ENCODE results near the gene PUDP. TPM values are rescaled to one million over a fixed set of nuclear protein-coding genes. Genes with fewer than 3 reads are reported as not detected.

The PUDP gene
- total RNA-seq, 2 donors from 2014 or later = 15.8 to 41.9 TPM

DNA sequence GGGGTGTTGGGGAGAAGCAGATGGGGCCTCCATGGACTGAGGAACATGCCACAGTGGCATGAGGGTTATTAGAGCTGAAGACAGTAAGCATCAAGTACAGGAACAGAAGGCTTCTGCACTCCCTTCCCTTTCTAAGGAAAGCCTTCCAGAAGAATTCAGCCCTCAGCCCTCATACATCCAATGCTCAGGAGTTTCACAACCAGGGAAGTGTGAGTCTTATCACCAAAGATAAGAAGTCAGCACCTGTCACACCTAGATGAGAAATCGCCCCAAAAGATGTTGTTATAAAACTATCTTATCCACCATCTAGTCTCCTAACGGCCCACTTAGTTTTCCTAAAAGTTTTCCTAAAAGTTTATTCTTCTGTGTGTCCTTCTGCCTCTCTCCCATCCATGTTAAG is 78.4 kb downstream of the PUDP start:
- Histone ChIP-seq H3K4me3 (no peak overlapping the region), H3K27me3 (no peaks in the 10 kb centered on the region), H3K36me3 (replicated peaks in 1 of 2; ENCODE audit: insufficient read depth in 1 of 2, low read depth in 2 of 2) (no peaks in the 10 kb centered on the region), H3K9me3 (no peaks in the 10 kb centered on the region), H3K27ac (no peak overlapping the region), H3K4me1 (peaks cover 12% of the 10 kb centered on the region)
- no peak for ATAC-seq
- WGBS, 2 donors = 25 to 41% methylated on average over 2 of the region's 2 CpGs
- TF ChIP-seq, protein P1, sequence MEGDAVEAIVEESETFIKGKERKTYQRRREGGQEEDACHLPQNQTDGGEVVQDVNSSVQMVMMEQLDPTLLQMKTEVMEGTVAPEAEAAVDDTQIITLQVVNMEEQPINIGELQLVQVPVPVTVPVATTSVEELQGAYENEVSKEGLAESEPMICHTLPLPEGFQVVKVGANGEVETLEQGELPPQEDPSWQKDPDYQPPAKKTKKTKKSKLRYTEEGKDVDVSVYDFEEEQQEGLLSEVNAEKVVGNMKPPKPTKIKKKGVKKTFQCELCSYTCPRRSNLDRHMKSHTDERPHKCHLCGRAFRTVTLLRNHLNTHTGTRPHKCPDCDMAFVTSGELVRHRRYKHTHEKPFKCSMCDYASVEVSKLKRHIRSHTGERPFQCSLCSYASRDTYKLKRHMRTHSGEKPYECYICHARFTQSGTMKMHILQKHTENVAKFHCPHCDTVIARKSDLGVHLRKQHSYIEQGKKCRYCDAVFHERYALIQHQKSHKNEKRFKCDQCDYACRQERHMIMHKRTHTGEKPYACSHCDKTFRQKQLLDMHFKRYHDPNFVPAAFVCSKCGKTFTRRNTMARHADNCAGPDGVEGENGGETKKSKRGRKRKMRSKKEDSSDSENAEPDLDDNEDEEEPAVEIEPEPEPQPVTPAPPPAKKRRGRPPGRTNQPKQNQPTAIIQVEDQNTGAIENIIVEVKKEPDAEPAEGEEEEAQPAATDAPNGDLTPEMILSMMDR (IDR thresholded peaks at IDR 0.05) = no peak
- no peak for TF ChIP-seq POLR2A (IDR thresholded peaks at IDR 0.05)
- intact Hi-C loops (cut with DNase I) = no loop called here
- no peak for DNase-seq

DNA sequence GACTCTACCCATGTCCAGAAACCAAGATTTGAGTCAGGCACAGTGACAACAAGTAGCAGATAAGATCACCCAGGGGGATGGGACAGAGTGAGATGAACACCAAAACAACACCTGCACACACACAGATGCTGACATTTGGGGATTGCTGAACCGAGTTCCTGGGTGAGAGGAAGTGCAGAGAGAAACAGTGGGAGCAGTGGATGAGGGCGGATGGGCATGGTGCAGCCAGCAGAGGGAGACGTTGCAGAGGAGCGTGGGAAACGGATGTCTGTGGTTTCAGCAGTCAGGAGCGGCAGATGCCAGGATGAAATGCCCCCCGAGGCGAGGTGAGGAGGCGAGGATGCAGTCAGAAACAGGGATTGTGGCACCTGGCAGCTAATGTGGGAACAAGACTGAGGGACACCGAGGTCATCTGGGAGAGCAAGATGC is 79.0 kb downstream of the PUDP start:
- no peak for DNase-seq
- Histone ChIP-seq H3K4me1 (peaks cover 6% of the 10 kb centered on the region), H3K27me3 (no peaks in the 10 kb centered on the region), H3K27ac (no peak overlapping the region), H3K4me3 (no peak overlapping the region), H3K36me3 (replicated peaks in 1 of 2; ENCODE audit: insufficient read depth in 1 of 2, low read depth in 2 of 2) (no peaks in the 10 kb centered on the region), H3K9me3 (no peaks in the 10 kb centered on the region)
- WGBS, 2 donors = 74 to 82% methylated on average over 9 to 10 of the region's 10 CpGs
- intact Hi-C loops (cut with DNase I) = no loop called here
- no peak for ATAC-seq
- TF ChIP-seq, protein P1 (IDR thresholded peaks at IDR 0.05) = no peak
- no peak for TF ChIP-seq POLR2A (IDR thresholded peaks at IDR 0.05)

DNA sequence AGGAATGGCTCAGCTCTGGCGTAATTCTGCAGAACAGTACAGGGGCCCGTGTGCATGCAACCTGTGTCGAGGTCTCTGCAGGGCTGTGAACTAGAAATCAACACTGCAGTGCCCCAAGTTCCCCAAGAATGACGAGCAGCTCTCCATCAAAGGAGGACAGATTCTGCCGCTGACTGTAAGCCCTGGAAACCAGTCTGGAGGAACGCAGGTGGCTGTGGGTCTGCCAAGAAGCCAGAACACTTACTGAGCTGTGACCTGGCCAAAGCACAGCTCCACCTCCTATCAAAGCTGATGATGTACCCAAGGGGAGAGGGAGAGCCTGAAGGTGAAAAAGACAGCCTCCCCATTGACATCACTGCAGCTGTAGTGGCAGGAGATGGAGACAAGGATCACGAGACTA is 80.7 kb downstream of the PUDP start:
- Histone ChIP-seq H3K27ac (no peak overlapping the region), H3K4me3 (no peak overlapping the region), H3K4me1 (no peaks in the 10 kb centered on the region), H3K36me3 (replicated peaks in 1 of 2; ENCODE audit: insufficient read depth in 1 of 2, low read depth in 2 of 2) (no peaks in the 10 kb centered on the region), H3K9me3 (no peaks in the 10 kb centered on the region), H3K27me3 (no peaks in the 10 kb centered on the region)
- 94% methylated on average over 6 to 7 of the region's 7 CpGs for WGBS, 2 donors
- no peak for TF ChIP-seq POLR2A (IDR thresholded peaks at IDR 0.05)
- TF ChIP-seq, protein P1 (IDR thresholded peaks at IDR 0.05) = no peak
- DNase-seq = no peak
- ATAC-seq = no peak
- intact Hi-C loops (cut with DNase I) = no loop called here

DNA sequence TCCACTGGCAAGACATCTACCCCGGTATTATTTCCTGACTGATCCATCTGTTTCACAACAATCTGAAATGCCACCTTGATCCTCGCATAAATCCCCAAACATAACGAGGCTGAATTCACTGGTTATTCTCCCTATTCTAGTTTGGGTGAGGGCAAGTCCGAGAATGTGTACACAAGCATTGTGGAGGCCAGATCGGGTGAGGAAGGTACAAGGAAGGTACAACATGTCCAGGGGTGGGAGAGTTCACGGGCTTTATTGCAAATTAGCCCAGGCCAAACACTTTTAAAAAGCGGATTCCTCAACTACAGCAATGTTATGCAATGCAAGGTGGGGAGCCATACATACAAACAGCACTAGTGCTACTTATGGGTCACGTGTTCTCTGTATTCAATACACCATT is 82.5 kb downstream of the PUDP start:
- no peaks in the 10 kb centered on the region for H3K36me3 ChIP-seq (replicated peaks in 1 of 2; ENCODE audit: insufficient read depth in 1 of 2, low read depth in 2 of 2)
- ATAC-seq (no peak), DNase-seq (no peak)
- H3K27me3 ChIP-seq = no peaks in the 10 kb centered on the region
- no peaks in the 10 kb centered on the region for H3K9me3 ChIP-seq
- no peak overlapping the region for H3K27ac ChIP-seq
- 95 to 99% methylated on average over 6 to 8 of the region's 8 CpGs for WGBS, 2 donors
- TF ChIP-seq POLR2A (IDR thresholded peaks at IDR 0.05) = no peak
- TF ChIP-seq, protein P1 (IDR thresholded peaks at IDR 0.05) = no peak
- H3K4me1 ChIP-seq = no peaks in the 10 kb centered on the region
- intact Hi-C loops (cut with DNase I) = no loop called here
- no peak overlapping the region for H3K4me3 ChIP-seq

DNA sequence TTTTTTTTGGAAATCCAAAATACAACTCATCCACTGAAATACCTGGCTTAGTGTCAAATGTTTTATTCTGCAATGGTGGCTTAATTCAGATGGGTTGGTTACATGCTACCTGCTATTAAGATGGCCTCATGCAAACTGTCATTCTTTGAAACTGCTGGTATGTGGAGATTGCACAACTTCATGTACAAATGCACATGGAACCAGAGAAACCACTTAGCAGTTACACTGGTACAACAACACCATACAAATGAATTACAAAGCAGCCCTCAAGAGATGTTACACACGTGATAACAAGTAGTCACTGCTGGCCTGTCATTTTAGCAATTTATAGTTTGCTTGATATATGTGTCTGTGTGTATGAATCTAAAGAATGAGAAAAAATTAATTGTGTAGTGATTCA is 85.0 kb downstream of the PUDP start:
- Histone ChIP-seq H3K27ac (no peak overlapping the region), H3K27me3 (no peaks in the 10 kb centered on the region), H3K36me3 (replicated peaks in 1 of 2; ENCODE audit: insufficient read depth in 1 of 2, low read depth in 2 of 2) (no peaks in the 10 kb centered on the region), H3K4me1 (no peaks in the 10 kb centered on the region), H3K9me3 (no peaks in the 10 kb centered on the region), H3K4me3 (no peak overlapping the region)
- intact Hi-C loops (cut with DNase I) = no loop called here
- no peak for ATAC-seq
- no peak for DNase-seq
- TF ChIP-seq, protein P1 (IDR thresholded peaks at IDR 0.05) = no peak
- no peak for TF ChIP-seq POLR2A (IDR thresholded peaks at IDR 0.05)
- WGBS, 2 donors = 89 to 100% methylated on average over 1 of the region's 1 CpG

Measured in body of pancreas (tissue), 4 donors.